Ovary (tissue), 9 donors: ENCODE measurements around the gene MTUS2. TPM values are rescaled to one million over a fixed set of nuclear protein-coding genes. Genes with fewer than 3 reads are reported as not detected.

Source experiments
- DNase-seq, 5 donors: peaks; one replicate each; pipeline ENCODE4 v3.0.0-alpha.2; 2019 to 2020
- H3K27ac ChIP-seq, 2 donors: fragments of 200-600 bp; one replicate each; pipeline versions ENCODE4 v1.5.1 to v1.8.0; 2019 to 2022
- H3K27me3 ChIP-seq: fragments of 200-600 bp; one replicate; pipeline ENCODE4 v1.8.0; 2022
- H3K36me3 ChIP-seq: fragments of 200-600 bp; sonication (generic); one replicate; pipeline ENCODE4 v1.5.1; 2019
- H3K4me1 ChIP-seq: one replicate; pipeline ENCODE4 v1.8.1; 2013; ENCODE audit warnings: mild to moderate bottlenecking, moderate library complexity; ENCODE audit not compliant: insufficient read depth
- H3K4me3 ChIP-seq: fragments of 200-600 bp; sonication (generic); one replicate; pipeline ENCODE4 v1.5.1; 2017
- H3K9me3 ChIP-seq, 2 donors: fragments of 200-600 bp in 1 of 2; sonication (generic) in 1 of 2; one replicate each; pipeline versions ENCODE4 v1.5.1 to v1.8.1; 2013 to 2019; ENCODE audit warnings: mild to moderate bottlenecking in 1 of 2, moderate library complexity in 1 of 2
- CTCF ChIP-seq, 3 donors: fragments of 450-650 bp in 2 of 3; fragments of 200-600 bp in 1 of 3; IDR thresholded peaks; one replicate each; pipeline versions ENCODE4 v1.5.1 to v1.8.0; 2016 to 2022; ENCODE audit warnings: antibody characterized with exemption in 3 of 3, mild to moderate bottlenecking in 1 of 3
- EP300 ChIP-seq: sonication (generic); formaldehyde crosslinking; IDR thresholded peaks from one replicate; pipeline ENCODE4 v1.6.1; 2017; ENCODE audit warnings: antibody characterized with exemption
- POLR2A ChIP-seq: fragments of 450-650 bp; IDR thresholded peaks from one replicate; pipeline ENCODE4 v1.6.1; 2017; ENCODE audit warnings: antibody characterized with exemption, mild to moderate bottlenecking, moderate library complexity
- WGBS, 3 donors: extraction: QIAGEN DNeasy Blood & Tissue Kit in 1 of 3; methylation state at CpG; one replicate each; pipeline versions ENCODE4 v1.1.5 to v1.1.7; 2013 to 2017; 5-methylcytosine and 5-hydroxymethylcytosine counted together
- intact Hi-C, 4 donors: fragments of 100-400 bp; cut with DNase I; formaldehyde crosslinking; loops; one replicate each; pipeline versions ENCODE4 v1.11.0 to v1.15.1; 2022 to 2023
- polyA plus RNA-seq, 2 donors: library from polyadenylated mRNA; stranded (reverse); fragments of 200-250 nt in 1 of 2; fragments of 350-450 nt in 1 of 2; fragmentation: Illumina TruSeq in 1 of 2; extraction: RNeasy Lipid Tissue Mini Kit (QIAGEN cat#74804) in 1 of 2; gene quantifications; one replicate each; pipeline ENCODE4 v1.2.3, GENCODE V29; 2013 to 2014
- total RNA-seq, 7 donors: library from RNA; depleted of rRNA in 2 of 7; stranded (reverse); fragments of >200 nt in 2 of 7; fragmentation: NEBNext Ultra II Directional in 3 of 7; extraction: Animal tissue kit (Norgen Biotek cat#: 25700) in 3 of 7; gene quantifications; one replicate each; pipeline versions ENCODE4 v1.1.0 to v1.2.4, GENCODE V29; 2016 to 2023
- donor health status: DM: no; HTN: no; CAD: no; lungs with moderate emphysema.
- donor health status: DM: no; HTN: no; CAD: no.
- donor health status: Bipolar disorder and iron deficiency.
- donor health status: DM: yes; HTN: yes; CAD: no.
- donor health status: DM: no; HTN: no; CAD: no.
- donor health status: DM: yes; HTN: yes; CAD: no.

The MTUS2 gene
- total and polyA plus RNA-seq, 9 donors: 1.5 to 8.7 (median 5.4) TPM

GRCh38 chr13:29323954-29324353 is 503.8 kb downstream of the MTUS2 start:
- Histone ChIP-seq H3K27ac (no peak overlapping the region), H3K36me3 (no peaks in the 10 kb centered on the region), H3K27me3 (no peaks in the 10 kb centered on the region), H3K9me3 (no peaks in the 10 kb centered on the region), H3K4me3 (no peak overlapping the region), H3K4me1 (no peaks in the 10 kb centered on the region)
- TF ChIP-seq POLR2A (no peak), CTCF (IDR thresholded peaks at IDR 0.05) (no peak), EP300 (no peak)
- 60 to 71% (median 63%) methylated on average over 9 of the region's 9 CpGs for WGBS, 3 donors
- intact Hi-C loops: no loop called here
- DNase-seq: no peak

GRCh38 chr13:29324601-29325000 is 504.5 kb downstream of the MTUS2 start:
- Histone ChIP-seq H3K36me3 (no peaks in the 10 kb centered on the region), H3K9me3 (no peaks in the 10 kb centered on the region), H3K27ac (no peak overlapping the region), H3K27me3 (no peaks in the 10 kb centered on the region), H3K4me1 (no peaks in the 10 kb centered on the region), H3K4me3 (no peak overlapping the region)
- no peak for DNase-seq
- intact Hi-C loops: no loop called here
- 28 to 58% (median 45%) methylated on average over 1 of the region's 1 CpG for WGBS, 3 donors
- no peak for TF ChIP-seq CTCF (IDR thresholded peaks at IDR 0.05)
- TF ChIP-seq POLR2A: no peak
- TF ChIP-seq EP300: no peak

GRCh38 chr13:29328501-29328900 is 508.4 kb downstream of the MTUS2 start:
- 19 to 40% (median 31%) methylated on average over 2 of the region's 2 CpGs for WGBS, 3 donors
- Histone ChIP-seq H3K27ac (no peak overlapping the region), H3K27me3 (no peaks in the 10 kb centered on the region), H3K4me1 (no peaks in the 10 kb centered on the region), H3K36me3 (no peaks in the 10 kb centered on the region), H3K9me3 (no peaks in the 10 kb centered on the region), H3K4me3 (no peak overlapping the region)
- intact Hi-C loops: no loop called here
- TF ChIP-seq POLR2A: no peak
- no peak for TF ChIP-seq CTCF (IDR thresholded peaks at IDR 0.05)
- no peak for TF ChIP-seq EP300
- DNase-seq: no peak

GRCh38 chr13:29336356-29336755 is 516.2 kb downstream of the MTUS2 start:
- no peak for TF ChIP-seq EP300
- TF ChIP-seq POLR2A: no peak
- TF ChIP-seq CTCF (IDR thresholded peaks at IDR 0.05): no peak
- 71 to 79% (median 76%) methylated on average over 7 of the region's 7 CpGs for WGBS, 3 donors
- DNase-seq: no peak
- Histone ChIP-seq H3K36me3 (no peaks in the 10 kb centered on the region), H3K27ac (no peak overlapping the region), H3K4me1 (no peaks in the 10 kb centered on the region), H3K9me3 (no peaks in the 10 kb centered on the region), H3K4me3 (no peak overlapping the region), H3K27me3 (no peaks in the 10 kb centered on the region)
- intact Hi-C loops: no loop called here
